Esophagus muscularis mucosa (tissue), 4 donors: ENCODE results near the gene RANBP17.

Experiments used
- CTCF ChIP-seq, 3 experiments: fragments of 200-600 bp in 2 of 3; fragments of 450-650 bp in 1 of 3; sonication (generic) in 2 of 3; IDR thresholded peaks; one replicate each; pipeline ENCODE4 v1.5.1; 2017 to 2019; ENCODE audit warnings: antibody characterized with exemption in 3 of 3, mild to moderate bottlenecking in 2 of 3, moderate library complexity in 1 of 3
- EP300 ChIP-seq: sonication (generic); formaldehyde crosslinking; IDR thresholded peaks from one replicate; pipeline ENCODE4 v1.6.1; 2017; ENCODE audit warnings: antibody characterized with exemption
- POLR2A ChIP-seq: fragments of 450-650 bp; IDR thresholded peaks from one replicate; pipeline ENCODE4 v1.6.1; 2017; ENCODE audit warnings: antibody characterized with exemption, moderate library complexity, mild to moderate bottlenecking, low read depth

GRCh38 chr5:171261904-171262303 lies 400.1 kb downstream of the RANBP17 start:
- TF ChIP-seq POLR2A (no peak), CTCF (IDR thresholded peaks at IDR 0.05) (no peak), EP300 (no peak)
